GM08714 (cell line): ENCODE results near the gene MUC5AC.
"Not testable (repeated sequence)": the region's sequence is repeated elsewhere in the genome, so short reads cannot be mapped to it uniquely, and the experiment has no call there.

Experiments
- H3K4me3 ChIP-seq: fragments of 200-500 bp; sonication (Bioruptor generic); 2 replicates; pipeline ENCODE4 v1.5.1; 2014; ENCODE audit warnings: mild to moderate bottlenecking, low read length, inconsistent platforms
- ZNF274 ChIP-seq: IDR thresholded peaks from 2 replicates; pipeline ENCODE4 v1.6.1; 2012; ENCODE audit warnings: mild to moderate bottlenecking, low read depth, low read length

MUC5AC gene

GRCh38 chr11:1180171-1180570 lies 22.4 kb downstream of the MUC5AC start:
- TF ChIP-seq ZNF274, result no peak
- H3K4me3 ChIP-seq, result no peak overlapping the region

DNA sequence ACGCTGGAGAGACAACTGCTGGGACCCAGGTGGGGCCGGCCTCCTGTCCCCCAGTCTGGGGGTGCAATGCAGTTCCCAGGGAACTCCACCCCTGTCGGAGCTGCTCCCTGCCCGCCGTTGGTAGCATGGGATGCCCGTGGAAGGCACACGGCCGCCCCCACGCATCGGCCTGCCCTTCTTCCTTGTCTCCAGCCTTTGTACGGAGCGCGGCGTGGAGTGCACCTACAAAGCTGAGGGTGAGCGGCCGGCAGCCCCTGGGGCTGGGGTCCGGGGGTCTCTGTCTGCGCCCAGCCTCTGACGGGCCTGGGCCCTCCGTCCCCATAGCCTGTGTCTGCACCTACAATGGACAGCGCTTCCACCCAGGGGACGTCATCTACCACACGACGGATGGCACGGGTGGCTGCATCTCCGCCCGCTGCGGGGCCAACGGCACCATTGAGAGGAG lies 23.2 kb downstream of the MUC5AC start:
- TF ChIP-seq ZNF274, result no peak
- no peak overlapping the region for H3K4me3 ChIP-seq

DNA sequence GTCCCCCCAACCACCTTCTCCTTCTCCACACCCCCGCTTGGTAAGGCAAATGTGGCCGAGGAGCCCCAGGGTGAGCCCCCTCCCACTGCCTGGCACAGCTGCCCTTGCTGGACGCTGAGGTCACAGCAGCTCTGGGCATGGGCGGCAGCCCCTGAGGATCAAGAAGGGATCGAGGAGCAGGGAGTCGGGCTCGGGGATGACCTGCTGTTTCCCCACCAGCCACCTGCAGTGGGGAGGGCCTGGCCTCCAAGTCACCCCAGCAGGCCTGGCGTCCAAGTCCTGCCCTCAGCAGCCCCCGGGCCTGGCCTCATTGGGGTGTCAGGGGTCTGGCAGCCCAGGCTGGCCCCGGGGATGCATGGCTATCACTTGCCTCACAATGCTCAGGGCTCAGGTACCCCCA lies 23.7 kb downstream of the MUC5AC start:
- no peak for TF ChIP-seq ZNF274

DNA sequence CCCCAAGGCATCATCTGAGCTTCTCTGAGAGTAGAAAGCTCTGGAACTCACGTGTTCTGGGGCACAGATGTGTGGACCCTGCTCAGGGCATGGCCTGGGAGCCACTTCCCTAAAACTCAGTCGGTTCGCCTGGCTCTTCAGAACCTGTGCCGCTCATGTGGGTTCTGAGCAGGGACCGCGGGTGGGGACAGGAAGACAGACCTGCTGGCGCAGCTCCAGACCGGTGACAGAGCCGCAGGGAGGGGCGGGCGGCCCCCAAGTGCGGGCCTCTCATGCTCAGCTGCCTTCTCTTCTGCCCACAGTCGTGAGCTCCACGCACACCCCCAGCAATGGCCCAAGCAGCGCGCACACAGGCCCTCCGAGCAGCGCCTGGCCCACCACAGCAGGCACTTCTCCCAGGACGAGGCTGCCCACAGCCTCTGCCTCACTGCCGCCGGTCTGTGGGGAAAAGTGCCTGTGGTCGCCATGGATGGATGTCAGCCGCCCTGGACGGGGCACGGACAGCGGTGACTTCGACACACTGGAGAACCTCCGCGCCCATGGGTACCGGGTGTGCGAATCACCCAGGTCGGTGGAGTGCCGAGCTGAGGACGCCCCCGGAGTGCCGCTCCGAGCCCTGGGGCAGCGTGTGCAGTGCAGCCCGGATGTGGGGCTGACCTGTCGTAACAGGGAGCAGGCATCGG lies 24.2 kb downstream of the MUC5AC start:
- no peak for TF ChIP-seq ZNF274
- H3K4me3 ChIP-seq, result no peak overlapping the region

More for the DNA sequence above, 23.7 kb downstream of the MUC5AC start:
- H3K4me3 ChIP-seq, result no peak overlapping the region

GRCh38 chr11:1184139-1184538 lies 26.4 kb downstream of the MUC5AC start:
- H3K4me3 ChIP-seq, result not testable (repeated sequence)

GRCh38 chr11:1188451-1189130 lies 30.8 kb downstream of the MUC5AC start:
- not testable (repeated sequence) for H3K4me3 ChIP-seq

GRCh38 chr11:1189816-1190215 lies 32.1 kb downstream of the MUC5AC start:
- not testable (repeated sequence) for H3K4me3 ChIP-seq

DNA sequence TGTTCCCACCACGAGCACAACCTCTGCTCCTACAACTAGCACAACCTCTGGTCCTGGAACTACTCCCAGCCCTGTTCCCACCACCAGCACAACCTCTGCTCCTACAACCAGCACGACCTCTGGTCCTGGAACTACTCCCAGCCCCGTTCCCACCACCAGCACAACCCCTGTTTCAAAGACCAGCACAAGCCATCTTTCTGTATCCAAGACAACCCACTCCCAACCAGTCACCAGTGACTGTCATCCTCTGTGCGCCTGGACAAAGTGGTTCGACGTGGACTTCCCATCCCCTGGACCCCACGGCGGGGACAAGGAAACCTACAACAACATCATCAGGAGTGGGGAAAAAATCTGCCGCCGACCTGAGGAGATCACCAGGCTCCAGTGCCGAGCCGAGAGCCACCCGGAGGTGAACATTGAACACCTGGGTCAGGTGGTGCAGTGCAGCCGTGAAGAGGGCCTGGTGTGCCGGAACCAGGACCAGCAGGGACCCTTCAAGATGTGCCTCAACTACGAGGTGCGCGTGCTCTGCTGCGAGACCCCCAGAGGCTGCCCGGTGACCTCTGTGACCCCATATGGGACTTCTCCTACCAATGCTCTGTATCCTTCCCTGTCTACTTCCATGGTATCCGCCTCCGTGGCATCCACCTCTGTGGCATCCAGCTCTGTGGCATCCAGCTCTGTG lies 34.2 kb downstream of the MUC5AC start:
- not testable (repeated sequence) for H3K4me3 ChIP-seq

GRCh38 chr11:1192741-1193325 lies 35.1 kb downstream of the MUC5AC start:
- no peak overlapping the region for H3K4me3 ChIP-seq
- TF ChIP-seq ZNF274, result no peak

DNA sequence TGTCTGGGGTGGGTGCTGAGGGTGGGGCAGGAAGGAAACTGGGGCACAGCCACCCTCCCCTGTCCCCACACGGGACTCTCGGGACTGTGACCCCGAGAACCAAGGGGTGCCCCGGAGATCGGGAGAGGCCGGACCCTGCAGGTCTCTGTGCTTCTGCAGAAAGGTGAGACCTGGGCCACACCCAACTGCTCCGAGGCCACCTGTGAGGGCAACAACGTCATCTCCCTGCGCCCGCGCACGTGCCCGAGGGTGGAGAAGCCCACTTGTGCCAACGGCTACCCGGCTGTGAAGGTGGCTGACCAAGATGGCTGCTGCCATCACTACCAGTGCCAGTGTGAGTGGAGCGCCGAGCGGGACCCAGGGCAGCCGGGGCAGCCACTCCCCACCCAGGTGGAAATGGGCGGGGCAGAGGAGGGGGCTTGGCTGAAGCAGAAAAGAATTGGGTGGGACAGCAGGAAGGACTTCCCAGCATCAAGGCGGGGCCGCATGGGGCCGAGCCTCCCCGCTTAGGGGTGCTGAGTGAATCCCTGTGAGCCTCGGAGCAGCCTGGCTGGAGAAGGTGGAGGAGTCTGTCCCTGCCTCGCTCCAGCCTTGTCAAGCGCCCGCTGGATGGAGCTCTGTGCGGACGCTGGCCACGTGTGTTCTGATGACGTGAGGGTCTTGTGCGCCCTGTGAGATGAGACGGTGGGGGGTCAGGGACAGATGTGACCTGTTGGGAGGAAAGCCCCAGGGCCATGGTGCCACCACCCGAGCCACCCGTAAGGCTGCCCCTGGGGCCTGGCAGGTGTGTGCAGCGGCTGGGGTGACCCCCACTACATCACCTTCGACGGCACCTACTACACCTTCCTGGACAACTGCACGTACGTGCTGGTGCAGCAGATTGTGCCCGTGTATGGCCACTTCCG lies 35.8 kb downstream of the MUC5AC start:
- no peak for TF ChIP-seq ZNF274

GRCh38 chr11:1194231-1194976 lies 36.7 kb downstream of the MUC5AC start:
- H3K4me3 ChIP-seq, result no peak overlapping the region
- TF ChIP-seq ZNF274, result no peak

More for the DNA sequence above, 35.8 kb downstream of the MUC5AC start:
- no peak overlapping the region for H3K4me3 ChIP-seq

GRCh38 chr11:1194977-1195681 lies 37.4 kb downstream of the MUC5AC start:
- no peak for TF ChIP-seq ZNF274
- H3K4me3 ChIP-seq, result no peak overlapping the region
